Fibroblast of lung (primary cell): ENCODE measurements around the gene CSRP1.

ENCODE experiments used
- CTCF ChIP-seq, 2 donors: IDR thresholded peaks in 1 of 2; conservative IDR thresholded peaks in 1 of 2; 1 replicate in 1 of 2; 2 replicates in 1 of 2; pipeline ENCODE4 v1.5.1; 2011 to 2012; ENCODE audit warnings: low read length in 2 of 2, control low read depth in 1 of 2, inconsistent platforms in 1 of 2, low read depth in 1 of 2, mild to moderate bottlenecking in 1 of 2
- EZH2 ChIP-seq: IDR thresholded peaks from 2 replicates; pipeline ENCODE4 v1.5.1; 2012; ENCODE audit warnings: low read length, control low read depth, mild to moderate bottlenecking; ENCODE audit errors: missing control alignments

DNA sequence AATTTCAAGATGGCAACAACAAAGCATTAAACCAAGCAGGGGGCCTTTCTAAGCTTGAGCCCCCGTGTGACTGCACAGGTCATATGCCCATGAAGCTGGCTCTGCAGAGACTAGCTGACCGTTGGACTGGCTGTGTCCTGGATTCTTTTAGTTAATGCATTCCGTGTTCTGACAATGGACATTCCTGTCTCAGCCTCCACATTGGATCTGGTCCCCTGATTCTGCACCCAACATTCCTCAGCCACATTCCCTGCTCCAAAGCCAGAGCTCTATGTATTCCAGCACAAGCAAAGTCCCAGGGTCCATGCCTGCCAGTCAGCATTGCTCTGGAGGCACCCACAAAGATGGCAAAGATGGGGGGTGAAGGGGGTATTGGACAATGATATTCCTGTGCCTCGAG, 26.9 kb upstream of the CSRP1 start:
- TF ChIP-seq CTCF (conservative IDR thresholded peaks at IDR 0.05 in 1 of 2, IDR thresholded peaks at IDR 0.05 in 1 of 2; ENCODE audit: low read depth in 1 of 2, low read length in 2 of 2) (no peak), EZH2 (no peak)
